Effector CD4-positive, alpha-beta T cell (primary cell): Measurements from ENCODE around the gene FAM222A.

Source experiments
- DNase-seq: peaks from one replicate; pipeline ENCODE4 v3.0.0-alpha.2; 2020

Gene FAM222A

GRCh38 chr12:109760930-109761921, 47.6 kb downstream of the FAM222A start:
- DNase-seq, result no peak

DNA sequence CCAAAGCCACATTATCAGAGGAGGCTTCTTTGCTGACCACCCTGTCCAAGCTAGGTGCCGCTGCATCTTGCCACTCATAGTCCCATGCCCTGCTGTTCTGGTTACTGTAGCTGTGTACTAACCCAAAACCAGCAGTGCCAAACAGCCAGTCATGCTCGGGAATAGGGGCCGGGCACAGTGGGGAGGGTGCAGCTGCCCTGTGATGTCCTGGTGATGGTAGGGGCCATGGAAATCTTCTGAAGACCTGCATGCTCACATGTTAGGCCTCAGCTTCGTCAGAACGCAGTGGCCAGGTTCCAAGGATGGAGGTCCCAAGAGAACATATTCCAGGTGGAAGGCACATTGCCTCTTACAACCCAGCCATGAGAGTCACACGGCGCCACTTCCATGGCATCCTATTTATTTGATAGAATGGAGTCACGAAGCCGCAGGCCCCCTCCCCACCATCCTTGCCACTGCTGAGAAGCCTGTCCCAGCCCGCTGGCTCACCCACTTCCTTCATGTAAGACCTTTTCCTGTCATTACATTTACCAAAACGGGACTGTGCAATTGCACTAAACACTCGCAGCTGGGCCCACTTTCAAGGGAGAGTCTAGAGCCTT, 48.5 kb downstream of the FAM222A start:
- DNase-seq, result no peak

- DNase-seq, result no peak
Measured at GRCh38 chr12:109762673-109763191, 49.1 kb downstream of the FAM222A start.

GRCh38 chr12:109763201-109763841, 49.7 kb downstream of the FAM222A start:
- DNase-seq, result no peak

DNA sequence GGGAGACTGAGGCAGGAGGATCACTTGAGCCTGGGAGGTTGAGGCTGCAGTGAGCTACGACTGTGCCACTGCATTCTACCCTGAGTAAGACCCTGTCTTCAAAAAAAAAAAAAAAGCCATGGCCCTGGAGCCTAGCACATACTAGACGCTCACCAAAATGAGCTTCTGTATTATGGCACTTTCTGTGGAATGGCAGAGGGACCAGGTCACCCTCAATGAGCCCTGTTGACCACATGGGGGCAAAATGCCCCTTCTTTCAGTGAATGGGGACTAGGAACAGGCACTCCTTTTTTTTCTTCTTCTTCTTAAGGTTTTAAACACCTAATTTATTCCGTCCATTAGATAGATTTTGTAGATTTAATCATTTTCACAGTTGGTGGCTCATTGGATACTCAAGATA, 50.5 kb downstream of the FAM222A start:
- DNase-seq, result no peak

- no peak for DNase-seq
Measured at GRCh38 chr12:109764776-109765445, 51.3 kb downstream of the FAM222A start.

- DNase-seq, result no peak
Measured at GRCh38 chr12:109765446-109765810, 51.8 kb downstream of the FAM222A start.

GRCh38 chr12:109766251-109766778, 52.7 kb downstream of the FAM222A start:
- no peak for DNase-seq

DNA sequence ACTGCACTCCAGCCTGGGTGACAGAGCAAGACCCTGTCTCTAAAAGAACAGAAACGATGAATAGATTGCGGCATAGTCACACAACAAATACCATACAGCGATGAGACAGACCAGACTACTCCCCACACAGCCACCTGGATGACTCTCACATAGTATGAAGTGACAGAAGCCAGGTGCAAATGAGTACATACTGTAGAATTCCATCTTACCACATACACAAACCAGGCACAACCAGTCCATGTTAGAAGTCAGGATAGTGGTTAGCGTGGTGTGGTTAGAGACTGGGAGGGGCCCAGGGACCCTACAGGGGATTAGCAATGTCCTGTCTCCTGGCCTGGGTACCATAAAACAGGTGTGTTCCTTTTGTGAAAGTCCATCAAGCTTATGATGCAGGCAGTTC, 53.8 kb downstream of the FAM222A start:
- DNase-seq, result no peak

GRCh38 chr12:109767991-109768900, 54.6 kb downstream of the FAM222A start:
- no peak for DNase-seq

DNA sequence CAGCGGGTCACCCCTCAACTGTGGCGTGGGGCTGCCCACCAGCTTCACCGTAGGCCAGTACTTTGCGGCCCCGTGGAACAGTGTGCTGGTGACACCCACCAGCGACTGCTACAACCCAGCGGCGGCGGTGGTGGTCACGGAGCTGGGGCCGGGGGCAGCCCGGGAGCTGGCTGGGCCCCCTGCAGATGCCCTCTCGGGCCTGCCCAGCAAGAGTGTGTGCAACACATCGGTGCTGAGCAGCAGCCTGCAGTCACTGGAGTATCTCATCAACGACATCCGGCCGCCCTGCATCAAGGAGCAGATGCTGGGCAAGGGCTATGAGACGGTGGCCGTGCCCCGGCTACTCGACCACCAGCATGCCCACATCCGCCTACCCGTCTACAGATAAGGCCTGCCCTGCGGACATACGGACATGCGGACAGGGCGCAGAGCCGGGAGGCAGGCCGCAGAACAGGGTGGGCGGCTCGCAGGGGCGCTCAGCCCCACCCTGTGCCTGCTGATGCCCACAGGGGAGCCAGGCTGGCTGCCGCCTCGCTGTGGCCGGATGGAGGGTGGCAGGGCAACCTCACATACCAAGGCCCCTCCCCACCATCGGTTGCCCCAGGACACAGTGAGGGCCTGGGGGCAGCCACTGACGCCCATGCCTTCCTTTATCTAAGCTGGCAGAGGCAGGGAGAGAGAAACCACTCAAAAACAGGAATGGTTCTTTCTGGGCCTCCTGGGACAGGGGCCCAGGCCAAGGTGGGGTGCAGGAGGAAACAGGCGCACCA, 55.5 kb downstream of the FAM222A start:
- DNase-seq, result no peak

DNA sequence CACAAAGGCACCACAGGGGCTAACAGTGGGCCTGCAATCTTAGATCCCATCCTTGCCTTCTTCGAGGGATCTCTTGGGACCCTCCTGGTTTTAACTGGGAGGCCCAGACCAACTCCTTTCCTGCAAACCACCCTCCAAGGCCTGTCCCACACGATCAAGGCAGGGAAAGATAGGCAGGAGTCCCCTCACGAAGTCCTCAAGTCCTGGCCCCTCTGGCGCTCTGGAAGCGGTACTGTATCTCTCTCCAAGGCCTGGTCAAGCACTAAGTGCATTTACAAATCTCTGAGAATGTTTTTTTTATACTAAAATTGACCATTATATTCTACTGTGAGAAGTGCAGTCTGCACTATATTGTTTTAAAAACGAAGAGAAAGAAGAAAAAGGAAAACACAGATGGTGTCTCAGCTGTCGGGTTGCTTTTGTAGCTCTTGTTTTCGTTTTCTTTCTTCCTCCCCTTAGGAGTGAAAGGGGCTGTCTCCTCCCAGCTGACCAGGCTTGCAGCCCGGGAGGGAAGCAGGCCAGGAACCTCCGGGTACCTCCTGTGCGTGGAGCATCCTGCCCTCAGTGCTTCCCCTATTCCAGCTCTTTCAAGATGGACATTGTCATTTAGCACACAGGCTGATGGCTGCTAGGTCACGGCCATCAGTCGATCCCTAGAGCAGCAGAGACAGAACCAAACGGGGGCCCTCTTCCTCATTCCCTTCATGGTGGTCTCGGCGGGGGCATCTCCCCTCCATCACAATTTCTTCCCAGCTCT, 56.7 kb downstream of the FAM222A start:
- DNase-seq, result no peak

GRCh38 chr12:109770861-109771670, 57.4 kb downstream of the FAM222A start:
- no peak for DNase-seq

- no peak for DNase-seq
Measured at GRCh38 chr12:109771746-109772621, 58.4 kb downstream of the FAM222A start.

- DNase-seq, result no peak
Measured at GRCh38 chr12:109772622-109773321, 59.1 kb downstream of the FAM222A start.

DNA sequence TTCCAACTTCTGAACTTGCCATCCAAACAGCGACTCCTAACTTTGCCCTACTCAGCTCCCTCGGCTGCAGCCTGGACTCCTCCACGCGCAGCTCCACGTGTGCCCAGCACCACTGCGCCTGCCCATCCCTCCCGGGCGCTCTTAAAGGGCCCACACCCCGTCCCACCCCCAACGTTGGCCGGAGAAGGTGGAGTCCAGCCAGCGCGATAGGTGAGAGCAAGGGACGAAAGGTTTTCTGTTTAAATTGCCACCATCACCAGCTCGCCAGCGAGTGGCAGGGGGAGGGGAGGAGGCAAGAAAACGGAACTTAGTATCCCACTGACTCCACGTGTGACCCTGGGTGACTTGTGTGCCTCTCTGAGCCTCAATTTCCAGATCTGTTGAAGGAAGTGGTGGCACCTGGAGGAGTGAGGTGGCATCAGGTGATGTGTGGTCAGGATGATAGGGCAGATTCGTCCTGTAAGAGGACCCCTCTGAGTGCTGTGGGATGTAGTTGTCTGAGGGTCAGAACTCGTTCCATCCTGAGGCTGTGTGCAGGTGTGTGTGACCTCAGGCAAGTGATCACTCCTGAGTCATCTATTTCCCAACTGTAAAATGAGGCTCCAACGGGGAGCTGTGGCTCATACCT, 59.9 kb downstream of the FAM222A start:
- no peak for DNase-seq
